Ramos (cell line): ENCODE measurements around the gene SOWAHA.
"Not testable (repeated sequence)": the region's sequence is repeated elsewhere in the genome, so short reads cannot be mapped to it uniquely, and the experiment has no call there.

Experiments used
- in situ Hi-C: fragments of 300-500 bp; cut with MboI; formaldehyde crosslinking; loops from one replicate; pipeline ENCODE4 v1.14.3; 2022; ENCODE audit warnings: low sequenced_read_pairs; ENCODE audit not compliant: unreplicated experiment

The SOWAHA gene

DNA sequence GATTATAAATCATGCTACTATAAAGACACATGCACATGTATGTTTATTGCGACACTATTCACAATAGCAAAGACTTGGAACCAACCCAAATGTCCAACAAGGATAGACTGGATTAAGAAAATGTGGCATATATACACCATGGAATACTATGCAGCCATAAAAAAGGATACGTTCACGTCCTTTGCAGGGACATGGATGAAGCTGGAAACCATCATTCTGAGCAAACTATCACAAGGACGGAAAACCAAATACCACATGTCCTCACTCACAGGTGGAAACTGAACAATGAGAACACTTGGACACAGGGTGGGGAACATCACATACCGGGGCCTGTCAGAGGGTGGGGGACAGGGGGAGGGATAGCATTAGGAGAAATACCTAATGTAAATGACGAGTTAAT lies 7.2 kb upstream of the SOWAHA start:
- in situ Hi-C loops: not testable (repeated sequence)

DNA sequence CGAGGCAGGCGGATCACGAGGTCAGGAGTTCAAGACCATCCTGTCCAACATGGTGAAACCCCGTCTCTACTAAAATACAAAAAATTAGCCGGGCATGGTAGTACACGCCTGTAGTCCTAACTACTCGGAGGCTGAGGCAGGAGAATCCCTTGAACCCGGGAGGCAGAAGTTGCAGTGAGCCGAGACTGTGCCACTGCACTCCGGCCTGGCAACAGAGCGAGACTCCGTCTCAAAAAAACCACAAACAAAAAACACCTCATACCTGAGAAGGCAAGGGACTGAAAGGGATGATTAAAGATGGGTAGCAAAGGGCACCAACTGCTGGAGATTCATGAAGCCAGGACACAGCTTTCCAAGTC lies 6.3 kb upstream of the SOWAHA start:
- in situ Hi-C loops: not testable (repeated sequence)

DNA sequence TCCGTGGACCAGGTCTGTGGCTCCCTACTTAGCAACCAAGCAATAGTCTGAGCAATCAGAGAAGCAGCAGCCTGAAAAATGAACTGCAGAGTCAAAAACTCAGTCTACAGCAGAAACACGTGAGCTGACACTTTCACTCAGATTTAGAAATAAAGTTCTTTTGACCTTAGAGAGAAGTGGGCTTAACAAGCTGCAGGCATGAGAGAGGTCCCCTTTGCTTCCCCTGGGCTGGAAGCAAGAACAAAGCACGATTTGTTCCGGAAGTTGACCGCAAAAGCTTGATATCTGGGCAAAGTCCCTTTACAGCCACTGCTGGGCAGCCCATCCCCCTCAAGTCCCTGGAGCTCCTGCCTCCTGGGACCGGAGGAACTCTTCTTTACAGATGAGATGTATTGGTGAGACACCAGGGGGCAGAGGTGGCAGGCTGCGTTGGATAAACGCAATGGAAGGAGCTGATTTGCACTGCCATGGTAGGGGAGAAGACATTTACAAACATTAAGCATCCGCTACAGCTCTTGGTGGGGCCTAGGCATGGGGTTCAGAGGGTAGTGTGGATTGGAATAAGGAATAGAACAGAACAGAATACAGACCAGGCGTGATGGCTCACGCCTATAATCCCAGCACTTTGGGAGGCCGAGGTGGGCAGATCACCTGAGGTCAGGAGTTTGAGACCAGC lies 5.8 kb upstream of the SOWAHA start:
- in situ Hi-C loops: no loop called here

DNA sequence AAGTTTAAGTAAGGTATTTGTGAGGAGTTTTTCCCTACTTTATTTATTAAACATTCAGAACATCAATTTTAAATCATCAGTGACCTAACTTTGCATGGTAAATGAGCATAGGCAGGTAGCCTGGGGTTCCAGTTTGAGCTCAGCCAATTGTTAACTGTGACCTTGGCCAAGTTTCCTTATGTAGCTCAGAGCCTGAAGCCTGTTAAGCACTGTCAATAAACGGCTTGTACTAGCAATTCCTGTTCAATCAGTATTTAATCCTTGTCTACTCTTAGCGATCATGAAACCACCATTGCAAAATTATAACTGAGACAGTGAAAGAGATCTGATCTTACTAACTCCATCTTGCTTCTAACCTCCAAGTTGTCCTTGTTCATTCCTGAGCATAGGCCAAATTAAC lies 4.7 kb upstream of the SOWAHA start:
- in situ Hi-C loops: no loop called here

DNA sequence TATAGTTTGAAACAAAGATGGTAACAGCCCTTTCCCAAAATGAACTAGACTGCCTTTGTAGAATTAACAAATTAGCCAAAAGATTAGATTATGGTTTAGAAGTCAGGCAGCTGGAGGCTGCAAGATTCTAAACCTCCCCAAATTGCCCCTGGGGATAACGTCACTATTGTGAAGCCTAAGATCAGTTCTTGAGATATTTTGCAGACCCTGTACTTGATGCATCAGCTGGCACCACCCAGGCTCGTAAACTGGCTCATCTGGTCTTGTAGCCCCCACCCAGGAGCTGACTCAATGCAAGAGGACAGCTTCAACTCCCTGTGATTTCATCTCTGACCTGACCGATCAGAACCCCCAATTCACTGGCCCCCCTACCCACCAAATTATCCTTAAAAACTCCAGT lies 4.2 kb upstream of the SOWAHA start:
- in situ Hi-C loops: no loop called here

DNA sequence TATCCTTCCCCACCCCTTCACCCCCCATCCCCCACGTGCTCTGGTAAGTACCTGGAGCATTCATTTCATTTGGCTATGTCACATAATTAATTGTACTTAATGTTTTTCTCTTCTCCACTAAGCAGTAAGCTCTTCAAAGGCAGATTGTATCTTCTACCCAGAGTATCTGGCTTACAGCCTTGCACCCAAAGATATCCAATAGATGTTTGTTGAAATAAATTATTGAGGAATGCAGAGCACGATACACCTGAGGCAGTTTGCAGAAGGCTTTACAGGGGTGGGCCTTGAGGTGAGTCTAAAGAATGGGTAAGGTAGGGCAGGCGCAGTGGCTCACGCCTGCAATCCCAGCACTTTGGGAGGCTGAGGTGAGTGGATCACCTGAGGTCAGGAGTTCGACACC lies 2.5 kb upstream of the SOWAHA start:
- in situ Hi-C loops: no loop called here

DNA sequence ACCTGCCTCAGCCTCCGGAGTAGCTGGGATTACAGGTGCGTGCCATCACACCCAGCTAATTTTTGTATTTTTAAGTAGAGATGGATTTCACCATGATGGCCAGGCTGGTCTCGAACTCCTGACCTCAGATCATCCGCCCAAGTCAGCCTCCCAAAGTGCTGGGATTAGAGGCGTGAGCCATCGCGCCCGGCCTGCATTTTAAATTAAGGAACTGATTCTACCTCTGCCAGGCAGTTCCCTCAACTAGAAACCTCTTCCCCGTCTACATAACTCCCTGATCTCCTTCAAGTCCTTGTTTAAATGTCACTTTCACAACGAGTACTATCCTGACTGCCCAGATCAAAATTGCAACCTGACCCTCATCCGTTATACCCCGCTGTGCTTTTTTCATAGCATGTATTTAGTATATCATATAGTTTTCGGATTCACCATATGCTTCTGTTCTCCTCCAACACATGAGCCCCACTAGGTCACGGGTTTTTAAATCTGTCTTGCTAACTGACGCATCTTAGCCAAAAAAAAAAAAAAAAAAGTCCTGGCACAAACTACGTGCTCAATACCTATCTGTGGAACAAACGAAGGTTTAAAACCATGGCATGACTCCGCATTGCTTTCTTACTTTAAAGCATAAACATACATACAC lies 858 bp upstream of the SOWAHA start:
- in situ Hi-C loops: no loop called here

DNA sequence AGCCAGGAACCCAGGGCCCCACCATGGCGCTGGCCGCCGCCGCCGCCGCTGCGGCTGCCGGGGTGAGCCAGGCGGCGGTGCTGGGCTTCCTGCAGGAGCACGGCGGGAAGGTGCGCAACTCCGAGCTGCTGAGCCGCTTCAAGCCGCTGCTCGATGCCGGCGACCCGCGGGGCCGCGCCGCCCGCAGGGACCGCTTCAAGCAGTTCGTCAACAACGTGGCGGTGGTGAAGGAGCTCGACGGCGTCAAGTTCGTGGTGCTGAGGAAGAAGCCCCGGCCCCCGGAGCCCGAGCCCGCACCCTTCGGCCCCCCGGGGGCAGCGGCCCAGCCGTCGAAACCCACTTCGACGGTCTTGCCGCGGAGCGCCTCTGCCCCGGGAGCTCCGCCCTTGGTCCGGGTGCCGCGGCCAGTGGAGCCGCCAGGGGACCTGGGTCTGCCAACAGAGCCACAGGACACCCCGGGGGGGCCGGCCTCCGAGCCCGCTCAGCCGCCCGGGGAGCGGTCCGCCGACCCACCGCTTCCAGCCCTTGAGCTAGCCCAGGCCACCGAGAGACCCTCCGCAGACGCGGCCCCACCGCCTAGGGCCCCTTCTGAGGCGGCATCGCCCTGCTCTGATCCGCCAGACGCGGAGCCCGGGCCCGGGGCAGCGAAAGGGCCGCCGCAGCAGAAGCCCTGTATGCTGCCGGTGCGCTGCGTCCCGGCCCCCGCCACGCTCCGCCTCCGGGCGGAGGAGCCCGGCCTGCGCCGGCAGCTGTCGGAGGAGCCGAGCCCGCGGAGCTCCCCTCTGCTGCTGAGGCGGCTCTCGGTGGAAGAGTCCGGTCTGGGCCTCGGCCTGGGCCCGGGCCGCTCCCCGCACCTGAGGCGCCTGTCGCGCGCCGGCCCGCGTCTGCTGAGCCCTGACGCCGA lies 749 bp downstream of the SOWAHA start:
- in situ Hi-C loops: no loop called here

DNA sequence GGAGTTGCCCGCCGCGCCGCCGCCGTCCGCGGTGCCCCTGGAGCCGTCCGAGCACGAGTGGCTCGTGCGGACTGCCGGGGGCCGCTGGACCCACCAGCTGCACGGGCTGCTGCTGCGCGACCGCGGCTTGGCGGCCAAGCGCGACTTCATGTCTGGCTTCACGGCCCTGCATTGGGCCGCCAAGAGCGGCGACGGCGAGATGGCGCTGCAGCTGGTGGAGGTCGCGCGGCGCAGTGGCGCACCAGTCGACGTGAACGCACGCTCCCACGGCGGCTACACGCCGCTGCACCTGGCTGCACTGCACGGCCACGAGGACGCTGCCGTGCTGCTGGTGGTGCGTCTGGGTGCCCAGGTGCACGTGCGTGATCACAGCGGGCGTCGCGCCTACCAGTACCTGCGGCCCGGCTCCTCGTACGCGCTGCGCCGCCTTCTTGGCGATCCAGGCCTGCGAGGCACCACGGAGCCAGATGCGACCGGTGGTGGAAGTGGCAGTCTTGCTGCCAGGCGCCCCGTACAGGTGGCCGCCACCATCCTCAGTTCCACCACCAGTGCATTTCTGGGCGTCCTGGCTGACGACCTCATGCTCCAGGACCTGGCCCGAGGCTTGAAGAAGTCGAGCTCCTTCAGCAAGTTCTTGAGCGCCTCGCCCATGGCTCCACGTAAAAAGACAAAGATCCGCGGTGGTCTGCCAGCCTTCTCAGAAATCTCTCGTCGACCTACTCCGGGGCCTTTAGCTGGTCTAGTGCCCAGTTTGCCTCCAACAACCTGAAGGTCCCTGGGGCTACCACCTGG lies 1.6 kb downstream of the SOWAHA start:
- in situ Hi-C loops: loop anchor here (5.0 kb wide), 1 partner anchor 287 kb away; no protein-coding TSS in a partner anchor

DNA sequence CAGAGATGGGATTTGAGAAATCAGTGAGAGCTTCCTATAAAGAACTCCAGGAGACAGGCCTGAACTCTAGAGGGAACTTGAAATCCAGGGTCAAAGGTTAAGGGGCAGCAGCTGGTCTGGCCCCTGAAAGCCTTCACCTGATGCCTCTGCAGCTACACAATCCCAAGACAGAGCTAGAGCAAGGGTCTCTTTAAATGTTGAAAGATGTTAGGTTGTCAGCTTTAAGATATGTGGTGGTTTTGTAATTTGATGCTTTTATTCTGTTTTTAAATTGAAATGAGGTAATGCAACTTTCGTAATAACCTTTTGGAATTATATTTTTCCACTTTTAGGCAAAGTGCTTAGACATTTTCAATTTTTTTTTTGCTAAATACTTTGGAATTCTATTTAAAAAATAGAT lies 2.4 kb downstream of the SOWAHA start:
- in situ Hi-C loops: loop anchor here (5.0 kb wide), 1 partner anchor 288 kb away; no protein-coding TSS in a partner anchor

DNA sequence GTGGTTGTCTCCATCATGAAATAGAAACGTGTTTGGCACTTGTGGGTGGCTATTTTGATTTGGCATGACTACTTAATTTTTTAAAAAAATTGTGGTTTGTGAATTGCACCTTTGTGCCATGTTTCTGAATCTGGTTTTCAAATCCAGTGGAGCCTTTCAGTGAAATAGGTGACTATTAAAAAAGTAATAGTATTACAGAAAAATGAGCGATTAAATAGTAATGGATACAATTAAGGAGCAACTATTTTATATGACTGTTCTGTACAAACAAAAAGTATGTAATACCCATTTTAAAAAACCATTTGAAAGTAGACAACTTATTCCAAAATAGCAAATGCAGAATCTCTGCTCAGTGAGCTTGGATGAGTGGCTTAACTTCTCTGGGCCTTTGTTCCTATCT lies 3.0 kb downstream of the SOWAHA start:
- in situ Hi-C loops: loop anchor here (5.0 kb wide), 1 partner anchor 289 kb away; no protein-coding TSS in a partner anchor

DNA sequence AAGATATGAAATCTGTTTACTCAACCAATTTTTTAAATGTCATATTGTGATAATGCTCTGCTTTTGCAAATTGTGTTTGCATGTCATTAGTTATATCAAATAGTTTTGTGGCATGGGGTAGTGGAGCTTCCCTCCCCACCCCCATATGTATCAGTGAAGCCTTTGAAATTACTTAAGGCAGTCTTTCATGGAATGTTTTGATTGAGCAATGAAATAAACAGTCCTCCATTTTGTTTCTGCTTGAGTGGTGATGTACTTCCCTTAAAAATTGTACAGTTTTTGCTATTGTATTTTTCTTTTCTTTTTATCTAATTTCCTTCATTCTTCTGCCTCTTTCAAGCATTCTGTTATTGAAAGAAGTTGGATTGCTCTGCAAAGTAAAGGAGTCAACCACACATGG lies 3.5 kb downstream of the SOWAHA start:
- in situ Hi-C loops: loop anchor here (5.0 kb wide), 1 partner anchor 289 kb away; no protein-coding TSS in a partner anchor

DNA sequence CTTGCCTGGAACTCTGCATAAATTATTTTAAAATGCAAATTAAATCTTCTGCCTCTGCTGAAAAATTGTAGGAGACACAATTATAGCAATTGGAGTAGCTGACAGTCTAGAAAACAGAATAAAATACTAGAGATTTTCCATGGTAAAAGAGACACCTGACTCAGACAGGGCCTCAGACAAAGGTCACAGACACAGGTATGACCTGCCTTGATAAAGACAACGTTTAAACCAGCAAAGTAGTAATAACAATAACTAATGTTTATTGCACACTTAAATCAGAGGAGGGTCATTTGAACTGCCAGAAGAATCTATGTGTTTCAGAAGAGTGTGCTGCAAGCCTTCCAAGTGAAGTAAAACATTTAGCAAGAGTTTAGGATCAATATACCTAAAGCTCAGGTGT lies 3.9 kb downstream of the SOWAHA start:
- in situ Hi-C loops: loop anchor here (5.0 kb wide), 1 partner anchor 290 kb away; no protein-coding TSS in a partner anchor

DNA sequence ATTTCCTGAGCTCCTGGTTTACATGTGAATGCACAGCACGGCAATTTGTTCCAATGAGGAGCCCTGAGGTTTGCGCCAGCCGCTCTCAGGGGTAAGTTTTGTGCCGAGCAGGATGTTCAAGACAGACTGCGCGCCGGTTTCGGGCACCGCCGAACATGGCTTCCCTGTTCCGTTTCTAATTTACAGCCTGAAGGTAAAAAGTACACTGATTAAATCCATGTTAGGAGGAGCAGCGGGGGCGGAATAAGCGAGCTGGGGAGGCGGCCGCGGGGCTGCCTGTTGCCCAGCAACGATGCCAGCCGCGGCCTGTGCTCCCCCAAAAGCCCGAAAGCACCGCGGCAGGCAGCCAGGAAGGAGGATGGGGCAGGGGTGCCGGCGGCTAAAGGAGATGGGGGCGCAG lies 6.4 kb downstream of the SOWAHA start:
- in situ Hi-C loops: loop anchor here (5.0 kb wide), 1 partner anchor 292 kb away; no protein-coding TSS in a partner anchor

DNA sequence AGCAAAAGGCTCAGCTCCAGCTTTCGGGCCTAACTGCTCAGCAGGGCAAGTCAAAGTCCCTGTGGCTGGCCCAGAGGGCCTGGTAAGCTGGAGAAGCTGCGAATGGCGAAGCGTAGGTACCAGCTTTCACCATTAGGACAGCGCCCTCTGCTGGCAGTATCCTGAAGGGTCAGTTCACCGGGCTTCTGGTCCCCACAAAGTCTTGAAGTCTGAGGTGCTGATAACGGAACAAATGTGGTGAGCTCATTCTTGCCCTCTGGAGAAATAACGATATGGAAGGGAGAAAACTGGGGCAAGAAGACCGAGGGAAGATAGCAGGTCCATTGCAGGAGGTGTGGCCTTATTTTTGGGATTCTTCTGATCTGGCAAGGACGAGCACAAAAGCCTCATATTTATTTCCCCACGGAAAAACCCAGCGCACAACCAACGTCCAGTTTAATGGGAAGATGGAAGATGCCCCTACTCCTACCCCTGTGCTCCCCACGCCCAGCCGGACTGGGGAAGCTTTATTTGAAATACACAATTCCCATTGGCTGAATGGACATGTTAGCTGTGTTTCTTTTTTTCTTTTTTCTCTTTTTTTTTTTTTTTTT lies 7.2 kb downstream of the SOWAHA start:
- in situ Hi-C loops: loop anchor here (10.0 kb wide), 2 partner anchors 165 to 435 kb away; partner anchors contain the start of gene IL13

DNA sequence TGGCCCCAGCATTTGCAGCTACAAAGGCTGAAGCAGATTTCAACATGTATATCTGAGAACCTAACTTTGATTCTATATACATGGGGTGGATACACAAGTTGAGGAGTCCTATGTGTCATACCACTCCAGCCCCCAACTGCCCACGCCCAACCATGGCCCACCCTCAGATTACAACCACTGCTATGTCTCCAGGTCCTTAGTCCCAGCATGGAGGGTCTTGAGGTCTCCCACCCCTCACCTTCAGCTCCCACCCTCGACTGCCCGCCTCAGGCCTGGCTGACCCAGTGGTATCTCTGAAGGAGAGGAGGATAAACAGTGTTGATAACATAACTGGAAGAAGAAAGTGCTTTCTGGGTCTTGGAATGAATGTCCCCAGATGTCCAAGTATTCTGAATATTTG lies 8.2 kb downstream of the SOWAHA start:
- in situ Hi-C loops: loop anchor here (10.0 kb wide), 2 partner anchors 167 to 437 kb away; partner anchors contain the start of gene IL13

DNA sequence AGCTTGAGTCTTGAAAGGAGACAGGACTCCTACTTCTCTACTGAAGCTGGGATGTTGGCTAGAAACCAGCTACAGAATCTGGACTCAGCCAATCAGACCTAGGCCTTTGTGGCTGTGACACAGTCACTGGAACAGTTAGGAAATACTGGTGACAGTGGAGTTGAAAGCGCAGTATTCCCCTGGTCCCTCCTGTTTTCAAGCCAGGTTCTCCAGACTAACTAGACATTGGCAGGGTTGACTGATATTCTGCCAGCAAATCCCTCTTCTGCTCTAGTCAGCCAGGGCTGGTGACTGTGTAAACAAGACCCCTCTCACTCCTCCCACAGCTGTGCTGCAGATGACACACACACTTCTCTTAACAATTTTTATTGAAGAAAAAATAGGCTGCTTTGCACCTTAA lies 8.7 kb downstream of the SOWAHA start:
- in situ Hi-C loops: loop anchor here (10.0 kb wide), 2 partner anchors 167 to 437 kb away; partner anchors contain the start of gene IL13

DNA sequence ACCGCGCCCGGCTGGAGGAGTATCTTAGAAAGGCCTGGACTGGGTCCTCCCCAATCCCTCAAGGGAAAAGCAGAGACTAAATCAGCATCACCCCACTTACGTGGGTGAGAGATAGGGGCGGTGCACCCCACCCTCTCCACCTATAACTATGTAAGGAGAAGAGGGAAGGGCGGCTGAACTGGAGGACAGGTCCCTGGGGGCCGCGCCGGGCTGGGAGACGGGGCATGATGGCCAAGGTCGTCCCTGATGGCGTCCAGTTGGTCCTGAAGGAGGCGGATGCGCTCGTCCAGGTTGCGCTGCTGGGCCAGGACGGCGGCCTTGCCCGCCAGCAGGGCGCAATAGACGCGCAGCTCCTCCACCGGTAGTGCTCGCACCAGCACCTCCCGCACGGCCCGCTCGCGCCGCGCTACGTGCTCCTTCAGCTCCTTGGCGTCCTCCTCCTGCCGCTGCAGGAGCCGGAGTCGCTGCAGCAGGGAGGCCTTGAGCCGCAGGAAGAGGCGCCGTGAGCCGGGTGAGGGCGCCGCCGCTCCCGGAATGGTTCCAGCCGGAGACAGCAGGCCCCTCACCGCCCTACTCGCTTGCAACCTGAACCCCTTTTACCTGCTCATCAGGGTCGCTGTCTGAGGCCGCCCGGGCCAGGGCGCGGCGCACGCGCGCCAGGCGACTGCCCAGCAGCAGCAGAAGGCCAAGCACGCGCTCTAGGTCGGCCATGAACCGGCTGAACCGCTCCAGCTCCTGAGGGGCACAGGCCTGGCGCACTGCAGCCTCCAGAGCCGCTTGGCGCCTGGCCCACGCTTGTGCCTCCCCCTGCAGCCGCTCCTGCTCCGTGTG lies 9.8 kb downstream of the SOWAHA start:
- in situ Hi-C loops: loop anchor here (10.0 kb wide), 2 partner anchors 168 to 438 kb away; partner anchors contain the start of gene IL13
